GM12878 (cell line): ENCODE results near the gene NDUFA5. TPM values are rescaled to one million over a fixed set of nuclear protein-coding genes. Genes with fewer than 3 reads are reported as not detected.

Experiments used
- ATAC-seq: fragments of 200-7000 bp; cut with Tn5 transposase; 3 replicates; pipeline ENCODE4 v1.9.1; 2020; ENCODE audit warnings: mild to moderate bottlenecking, moderate library complexity
- BruUV-seq: library from RNA; stranded (reverse); fragments of 400-500 nt; replicated peaks from 2 replicates; lab custom pipeline; 2021; lab: Mats Ljungman, UMichigan
- CTCF ChIA-PET: fragments of 300-600 bp; sonication (Branson Sonifier 250); formaldehyde crosslinking; extraction: SDS; loops from one replicate; lab custom pipeline; 2021; ENCODE audit warnings: inconsistent platforms; lab: Yijun Ruan, JAX
- POLR2A ChIA-PET: fragments of 350-600 bp; formaldehyde crosslinking; extraction: SDS; loops from one replicate; lab custom pipeline; 2021; ENCODE audit warnings: inconsistent platforms; lab: Charles Lee
- RAD21 ChIA-PET: fragments of 300-600 bp; sonication (Branson Sonifier 250); formaldehyde crosslinking; loops from one replicate; lab custom pipeline; 2023; ENCODE audit warnings: antibody characterized with exemption; ENCODE audit not compliant: unreplicated experiment; lab: Charles Lee
- SMC1A ChIA-PET: fragments of 300-600 bp; sonication (Branson Sonifier 250); formaldehyde crosslinking; loops from one replicate; lab custom pipeline; 2023; ENCODE audit not compliant: unreplicated experiment, uncharacterized antibody; lab: Charles Lee
- DNase-seq: peaks from one replicate; pipeline ENCODE4 v3.0.0-alpha.2; 2011; ENCODE audit warnings: low read depth, low spot score
- FAIRE-seq: peaks from 3 replicates; lab custom pipeline; 2011; peaks lifted over from hg19 to GRCh38; lab: Jason Lieb, UNC
- H2AFZ ChIP-seq: 2 replicates; pipeline ENCODE4 v1.6.0; 2011; ENCODE audit warnings: low read depth, low read length, control low read depth; ENCODE audit not compliant: control insufficient read depth
- H3K27ac ChIP-seq: 2 replicates; pipeline ENCODE4 v1.5.1; 2011; ENCODE audit warnings: control low read depth; ENCODE audit not compliant: control insufficient read depth, insufficient read depth
- H3K27me3 ChIP-seq, 2 experiments: replicated peaks in 1 of 2; 2 replicates each; pipeline versions ENCODE4 v1.6.0 to v1.6.1; 2011; ENCODE audit warnings: low read length in 1 of 2; ENCODE audit not compliant: control insufficient read depth in 2 of 2, insufficient read depth in 2 of 2
- H3K36me3 ChIP-seq, 2 experiments: 2 replicates each; pipeline ENCODE4 v1.5.1; 2011; ENCODE audit warnings: low read length in 1 of 2; ENCODE audit not compliant: control insufficient read depth in 2 of 2, insufficient read depth in 2 of 2
- H3K4me1 ChIP-seq: 2 replicates; pipeline ENCODE4 v1.6.1; 2011; ENCODE audit warnings: mild to moderate bottlenecking, low read length, moderate library complexity, mixed read lengths; ENCODE audit not compliant: control insufficient read depth, insufficient read depth
- H3K4me2 ChIP-seq: 2 replicates; pipeline ENCODE4 v1.6.0; 2011; ENCODE audit warnings: control low read depth; ENCODE audit not compliant: control insufficient read depth, insufficient read depth
- H3K4me3 ChIP-seq: fragments of 200-600 bp; sonication (generic); 2 replicates; pipeline ENCODE4 v1.5.1; 2016
- H3K79me2 ChIP-seq: 2 replicates; pipeline ENCODE4 v1.6.0; 2011; ENCODE audit warnings: low read length; ENCODE audit not compliant: control insufficient read depth, insufficient read depth
- H3K9ac ChIP-seq: 2 replicates; pipeline ENCODE4 v1.8.0; 2011; ENCODE audit warnings: low read length, control low read depth, mixed read lengths; ENCODE audit not compliant: control insufficient read depth, insufficient read depth
- H3K9me3 ChIP-seq: replicated peaks from 3 replicates; pipeline ENCODE4 v1.5.1; 2011; ENCODE audit warnings: mild to moderate bottlenecking, low read length; ENCODE audit not compliant: control insufficient read depth, insufficient read depth
- H4K20me1 ChIP-seq: 2 replicates; pipeline ENCODE4 v1.6.0; 2011; ENCODE audit not compliant: control insufficient read depth, insufficient read depth
- BCL3 ChIP-seq: IDR thresholded peaks from 2 replicates; pipeline ENCODE4 v1.6.1; 2011; ENCODE audit warnings: borderline replicate concordance, low read depth, mild to moderate bottlenecking, moderate library complexity, low read length; ENCODE audit not compliant: insufficient read depth, poor library complexity, severe bottlenecking
- CREM ChIP-seq: IDR thresholded peaks from 2 replicates; pipeline ENCODE4 v1.6.1; 2014; ENCODE audit warnings: antibody characterized with exemption, low read depth
- E2F8 ChIP-seq: fragments of 450-650 bp; IDR thresholded peaks from 2 replicates; pipeline ENCODE4 v1.6.1; 2018; ENCODE audit warnings: mild to moderate bottlenecking, low read depth, moderate library complexity; ENCODE audit not compliant: partially characterized antibody
- EGR1 ChIP-seq, 2 experiments: IDR thresholded peaks; 1 replicate in 1 of 2; 2 replicates in 1 of 2; pipeline ENCODE4 v1.6.1; 2011 to 2012; ENCODE audit warnings: low read depth in 2 of 2, low read length in 2 of 2, borderline replicate concordance in 1 of 2, mild to moderate bottlenecking in 1 of 2, moderate library complexity in 1 of 2
- ETV6 ChIP-seq, 2 experiments: fragments of 450-650 bp in 1 of 2; IDR thresholded peaks in 1 of 2; conservative IDR thresholded peaks in 1 of 2; 2 replicates each; pipeline ENCODE4 v1.6.1; 2014; ENCODE audit warnings: antibody characterized with exemption in 1 of 2, borderline replicate concordance in 1 of 2, low read depth in 1 of 2, mild to moderate bottlenecking in 1 of 2, moderate library complexity in 1 of 2
- IRF4 ChIP-seq: IDR thresholded peaks from 2 replicates; pipeline ENCODE4 v1.6.1; 2011; ENCODE audit warnings: low read depth, low read length
- POU2F2 ChIP-seq: IDR thresholded peaks from 3 replicates; pipeline ENCODE4 v1.6.1; 2011; ENCODE audit warnings: low read depth, mild to moderate bottlenecking, low read length, borderline replicate concordance
- RBBP5 ChIP-seq: fragments of 200-600 bp; sonication (generic); conservative IDR thresholded peaks from 2 replicates; pipeline ENCODE4 v1.6.1; 2016
- RELA ChIP-seq: fragments of 450-650 bp; IDR thresholded peaks from 2 replicates; pipeline ENCODE4 v1.8.0; 2014; ENCODE audit warnings: borderline replicate concordance; ENCODE audit not compliant: partially characterized antibody
- WRNIP1 ChIP-seq: IDR thresholded peaks from 2 replicates; pipeline ENCODE4 v1.6.1; 2011; ENCODE audit warnings: low read depth, low read length, improper control_type of control experiment, borderline replicate concordance
- ZNF622 ChIP-seq: fragments of 450-650 bp; IDR thresholded peaks from 2 replicates; pipeline ENCODE4 v1.6.1; 2017; ENCODE audit warnings: mild to moderate bottlenecking, inconsistent platforms
- WGBS: methylation state at CpG from one replicate; pipeline ENCODE4 v1.1.6; 2016; ENCODE audit warnings: low lambda C conversion rate; ENCODE audit not compliant: insufficient replicate concordance, insufficient coverage; ENCODE audit errors: missing lambda C conversion rate; 5-methylcytosine and 5-hydroxymethylcytosine counted together
- in situ Hi-C: fragments of 300-500 bp; cut with MboI; formaldehyde crosslinking; loops from 9 replicates; pipeline ENCODE4 v1.14.3; 2018; ENCODE audit warnings: mixed read lengths
- intact Hi-C: fragments of 100-400 bp; cut with micrococcal nuclease; formaldehyde crosslinking; loops from one replicate; pipeline ENCODE4 v1.14.2; 2022; ENCODE audit not compliant: unreplicated experiment
- polyA plus RNA-seq, 11 experiments: library from polyadenylated mRNA; depleted of rRNA in 4 of 11; unstranded in 6 of 11; stranded (reverse) in 5 of 11; fragments of >200 nt; fragmentation: Nextera tagmentation in 4 of 11; fragmentation: Illumina TruSeq in 1 of 11; extraction: Ambion mirVana in 4 of 11; extraction: Trizol in 1 of 11; gene quantifications; 1 replicate in 1 of 11; 2 replicates in 10 of 11; pipeline versions ENCODE4 v1.2.1 to v1.2.3, GENCODE V29; 2011 to 2016; ENCODE audit warnings: inconsistent platforms in 2 of 11, missing spikeins in 2 of 11, low read depth in 1 of 11
- total RNA-seq, 4 experiments: library from RNA; depleted of rRNA in 3 of 4; stranded (reverse); fragments of >200 nt in 3 of 4; fragmentation: Illumina TruSeq in 1 of 4; extraction: Trizol in 1 of 4; gene quantifications; 2 replicates each; pipeline versions ENCODE4 v1.2.1 to v1.2.3, GENCODE V29; 2013 to 2021

NDUFA5 gene
- total and polyA plus RNA-seq, 10 of the 15 experiments (the other 5 are each of a cell fraction or from before 2014, with no cell fraction given): 51.0 to 209 (median 86.9) TPM

GRCh38 chr7:123573341-123573740 lies 15.7 kb upstream of the NDUFA5 start:
- in situ Hi-C loops: no loop called here
- Histone ChIP-seq H3K79me2 (no peaks in the 10 kb centered on the region), H3K27ac (no peak overlapping the region), H3K9me3 (no peaks in the 10 kb centered on the region), H3K4me2 (no peak overlapping the region), H4K20me1 (no peaks in the 10 kb centered on the region), H3K9ac (no peak overlapping the region), H3K36me3 (no peaks in the 10 kb centered on the region), H2AFZ (no peak overlapping the region), H3K4me1 (no peaks in the 10 kb centered on the region), H3K4me3 (no peak overlapping the region), H3K27me3 (no peaks in the 10 kb centered on the region; a peak in 1 of 4 replicates)
- TF ChIP-seq RELA: no peak
- no peak for TF ChIP-seq EGR1 (IDR thresholded peaks at IDR 0.05; ENCODE audit: borderline replicate concordance in 1 of 2, low read depth in 2 of 2, low read length in 2 of 2)
- no peak for TF ChIP-seq IRF4
- DNase-seq (no peak), ATAC-seq (no peak), FAIRE-seq (no peak)
- intact Hi-C loops: loop anchor here (10.0 kb wide), 1 partner anchor 79 kb away; no protein-coding TSS in a partner anchor
- 30% methylated on average over 3 of the region's 3 CpGs for WGBS
- CTCF ChIA-PET: interaction anchor here (0.6 to 0.8 kb wide), 2 partner anchors 79 to 306 kb away, joined by 3 to 4 read pairs; no protein-coding TSS in a partner anchor
- BruUV-seq: no TSS peak
- POLR2A ChIA-PET: no interaction called here
- SMC1A ChIA-PET: interaction anchor here (1.2 kb wide), 1 partner anchor 9 kb away, joined by 4 read pairs; no protein-coding TSS in a partner anchor
- RAD21 ChIA-PET: no interaction called here

- H3K9ac ChIP-seq: no peak overlapping the region
- no peaks in the 10 kb centered on the region for H3K9me3 ChIP-seq
- DNase-seq: no peak
- ChIA-PET SMC1A (no interaction called here), CTCF (interaction anchor here (1.2 kb wide), 1 partner anchor 9 kb away, joined by 3 read pairs; no protein-coding TSS in a partner anchor), POLR2A (no interaction called here), RAD21 (no interaction called here)
- no TSS peak for BruUV-seq
- H3K4me1 ChIP-seq: no peaks in the 10 kb centered on the region
- in situ Hi-C loops: no loop called here
- H4K20me1 ChIP-seq: no peaks in the 10 kb centered on the region
- H3K27ac ChIP-seq: no peak overlapping the region
- H3K4me3 ChIP-seq: no peak overlapping the region
- H3K36me3 ChIP-seq: no peaks in the 10 kb centered on the region
- no peak for FAIRE-seq
- intact Hi-C loops: loop anchor here (10.0 kb wide), 1 partner anchor 77 kb away; no protein-coding TSS in a partner anchor
- H2AFZ ChIP-seq: no peak overlapping the region
- H3K27me3 ChIP-seq: no peaks in the 10 kb centered on the region; a peak in 1 of 4 replicates
- no peak overlapping the region for H3K4me2 ChIP-seq
- 27% methylated on average over 1 of the region's 1 CpG for WGBS
- ATAC-seq: no peak
- no peaks in the 10 kb centered on the region for H3K79me2 ChIP-seq
- no peak for TF ChIP-seq E2F8
- TF ChIP-seq BCL3: no peak
- no peak for TF ChIP-seq POU2F2
- no peak for TF ChIP-seq CREM
- TF ChIP-seq RBBP5: no peak
- no peak for TF ChIP-seq ETV6 (conservative IDR thresholded peaks at IDR 0.05 in 1 of 2, IDR thresholded peaks at IDR 0.05 in 1 of 2; ENCODE audit: borderline replicate concordance in 1 of 2, low read depth in 1 of 2)
- no peak for TF ChIP-seq ZNF622
- TF ChIP-seq WRNIP1: no peak
Measured at GRCh38 chr7:123571684-123572083, 14.1 kb upstream of the NDUFA5 start.
